SU-DHL-6 (cell line): ENCODE measurements around the gene TRDMT1.

Experiments
- EZH2phosphoT487 ChIP-seq: fragments of 200-600 bp; sonication (generic), shearing (Covaris generic); conservative IDR thresholded peaks from 2 replicates; pipeline ENCODE4 v1.6.1; 2018; ENCODE audit warnings: mild to moderate bottlenecking, antibody characterized with exemption, low read length, moderate library complexity, mixed read lengths
- TF ChIP-seq, protein P1 (sequence below): fragments of 200-600 bp; sonication (generic); IDR thresholded peaks from one replicate; pipeline ENCODE4 v1.5.1; 2017; ENCODE audit warnings: antibody characterized with exemption, mild to moderate bottlenecking, low read length, moderate library complexity; ENCODE audit not compliant: insufficient read depth, poor library complexity, severe bottlenecking

DNA sequence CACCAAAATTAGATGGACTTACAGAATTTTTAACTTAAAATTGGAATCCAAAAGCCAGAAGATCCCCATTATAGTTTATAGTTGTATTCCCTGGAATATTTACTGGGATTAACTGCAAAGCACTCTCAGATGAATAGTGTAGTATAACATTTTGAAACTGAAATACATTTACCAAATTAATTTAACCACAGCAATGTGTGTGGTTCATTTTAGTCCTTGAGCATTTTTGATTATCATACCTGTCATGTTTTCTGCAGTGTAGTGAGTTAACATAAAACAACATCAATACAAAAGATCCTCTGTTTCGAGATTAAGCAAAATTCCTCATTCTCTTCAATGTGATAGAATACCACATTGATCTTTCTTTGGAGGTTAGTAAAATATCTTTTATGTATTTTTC is 30.3 kb upstream of the TRDMT1 start:
- TF ChIP-seq, protein P1, sequence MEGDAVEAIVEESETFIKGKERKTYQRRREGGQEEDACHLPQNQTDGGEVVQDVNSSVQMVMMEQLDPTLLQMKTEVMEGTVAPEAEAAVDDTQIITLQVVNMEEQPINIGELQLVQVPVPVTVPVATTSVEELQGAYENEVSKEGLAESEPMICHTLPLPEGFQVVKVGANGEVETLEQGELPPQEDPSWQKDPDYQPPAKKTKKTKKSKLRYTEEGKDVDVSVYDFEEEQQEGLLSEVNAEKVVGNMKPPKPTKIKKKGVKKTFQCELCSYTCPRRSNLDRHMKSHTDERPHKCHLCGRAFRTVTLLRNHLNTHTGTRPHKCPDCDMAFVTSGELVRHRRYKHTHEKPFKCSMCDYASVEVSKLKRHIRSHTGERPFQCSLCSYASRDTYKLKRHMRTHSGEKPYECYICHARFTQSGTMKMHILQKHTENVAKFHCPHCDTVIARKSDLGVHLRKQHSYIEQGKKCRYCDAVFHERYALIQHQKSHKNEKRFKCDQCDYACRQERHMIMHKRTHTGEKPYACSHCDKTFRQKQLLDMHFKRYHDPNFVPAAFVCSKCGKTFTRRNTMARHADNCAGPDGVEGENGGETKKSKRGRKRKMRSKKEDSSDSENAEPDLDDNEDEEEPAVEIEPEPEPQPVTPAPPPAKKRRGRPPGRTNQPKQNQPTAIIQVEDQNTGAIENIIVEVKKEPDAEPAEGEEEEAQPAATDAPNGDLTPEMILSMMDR, result no peak
- TF ChIP-seq EZH2phosphoT487, result no peak
